Measurements from ENCODE around the gene PGBD2. TPM values are rescaled to one million over a fixed set of nuclear protein-coding genes. Genes with fewer than 3 reads are reported as not detected.

Gene PGBD2
- total and polyA plus RNA-seq, 2 of the 13 experiments (the other 11 are each of a cell fraction or from before 2014, with no cell fraction given), result 6.0 to 7.4 TPM

DNA sequence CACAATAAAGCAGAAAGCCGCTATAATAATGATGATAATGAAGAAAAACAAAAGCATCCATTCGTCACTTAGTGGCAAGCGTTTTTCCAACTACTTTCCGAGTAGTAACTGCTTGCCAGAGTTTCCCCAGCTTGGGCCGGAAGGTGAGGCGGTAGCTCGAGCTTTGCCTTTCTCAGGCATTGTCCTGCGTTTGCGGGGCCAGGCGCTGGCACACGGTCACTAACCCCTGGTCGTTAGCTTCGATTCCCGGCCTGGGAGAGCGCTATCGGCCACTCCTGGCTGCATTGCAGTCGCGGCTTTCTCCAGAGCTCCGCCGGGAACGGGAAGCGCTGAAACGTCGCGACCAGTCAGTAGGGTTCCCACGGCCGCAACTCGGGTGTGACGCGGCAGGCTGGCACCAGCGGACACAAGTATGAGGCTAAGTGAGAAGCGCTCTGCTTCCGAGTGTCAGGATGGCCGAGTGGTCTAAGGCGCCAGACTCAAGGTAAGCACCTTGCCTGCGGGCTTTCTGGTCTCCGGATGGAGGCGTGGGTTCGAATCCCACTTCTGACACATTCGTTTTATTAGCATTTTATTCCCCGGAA, 32.5 kb upstream of the PGBD2 start (continued):
- TF ChIP-seq, protein P1, sequence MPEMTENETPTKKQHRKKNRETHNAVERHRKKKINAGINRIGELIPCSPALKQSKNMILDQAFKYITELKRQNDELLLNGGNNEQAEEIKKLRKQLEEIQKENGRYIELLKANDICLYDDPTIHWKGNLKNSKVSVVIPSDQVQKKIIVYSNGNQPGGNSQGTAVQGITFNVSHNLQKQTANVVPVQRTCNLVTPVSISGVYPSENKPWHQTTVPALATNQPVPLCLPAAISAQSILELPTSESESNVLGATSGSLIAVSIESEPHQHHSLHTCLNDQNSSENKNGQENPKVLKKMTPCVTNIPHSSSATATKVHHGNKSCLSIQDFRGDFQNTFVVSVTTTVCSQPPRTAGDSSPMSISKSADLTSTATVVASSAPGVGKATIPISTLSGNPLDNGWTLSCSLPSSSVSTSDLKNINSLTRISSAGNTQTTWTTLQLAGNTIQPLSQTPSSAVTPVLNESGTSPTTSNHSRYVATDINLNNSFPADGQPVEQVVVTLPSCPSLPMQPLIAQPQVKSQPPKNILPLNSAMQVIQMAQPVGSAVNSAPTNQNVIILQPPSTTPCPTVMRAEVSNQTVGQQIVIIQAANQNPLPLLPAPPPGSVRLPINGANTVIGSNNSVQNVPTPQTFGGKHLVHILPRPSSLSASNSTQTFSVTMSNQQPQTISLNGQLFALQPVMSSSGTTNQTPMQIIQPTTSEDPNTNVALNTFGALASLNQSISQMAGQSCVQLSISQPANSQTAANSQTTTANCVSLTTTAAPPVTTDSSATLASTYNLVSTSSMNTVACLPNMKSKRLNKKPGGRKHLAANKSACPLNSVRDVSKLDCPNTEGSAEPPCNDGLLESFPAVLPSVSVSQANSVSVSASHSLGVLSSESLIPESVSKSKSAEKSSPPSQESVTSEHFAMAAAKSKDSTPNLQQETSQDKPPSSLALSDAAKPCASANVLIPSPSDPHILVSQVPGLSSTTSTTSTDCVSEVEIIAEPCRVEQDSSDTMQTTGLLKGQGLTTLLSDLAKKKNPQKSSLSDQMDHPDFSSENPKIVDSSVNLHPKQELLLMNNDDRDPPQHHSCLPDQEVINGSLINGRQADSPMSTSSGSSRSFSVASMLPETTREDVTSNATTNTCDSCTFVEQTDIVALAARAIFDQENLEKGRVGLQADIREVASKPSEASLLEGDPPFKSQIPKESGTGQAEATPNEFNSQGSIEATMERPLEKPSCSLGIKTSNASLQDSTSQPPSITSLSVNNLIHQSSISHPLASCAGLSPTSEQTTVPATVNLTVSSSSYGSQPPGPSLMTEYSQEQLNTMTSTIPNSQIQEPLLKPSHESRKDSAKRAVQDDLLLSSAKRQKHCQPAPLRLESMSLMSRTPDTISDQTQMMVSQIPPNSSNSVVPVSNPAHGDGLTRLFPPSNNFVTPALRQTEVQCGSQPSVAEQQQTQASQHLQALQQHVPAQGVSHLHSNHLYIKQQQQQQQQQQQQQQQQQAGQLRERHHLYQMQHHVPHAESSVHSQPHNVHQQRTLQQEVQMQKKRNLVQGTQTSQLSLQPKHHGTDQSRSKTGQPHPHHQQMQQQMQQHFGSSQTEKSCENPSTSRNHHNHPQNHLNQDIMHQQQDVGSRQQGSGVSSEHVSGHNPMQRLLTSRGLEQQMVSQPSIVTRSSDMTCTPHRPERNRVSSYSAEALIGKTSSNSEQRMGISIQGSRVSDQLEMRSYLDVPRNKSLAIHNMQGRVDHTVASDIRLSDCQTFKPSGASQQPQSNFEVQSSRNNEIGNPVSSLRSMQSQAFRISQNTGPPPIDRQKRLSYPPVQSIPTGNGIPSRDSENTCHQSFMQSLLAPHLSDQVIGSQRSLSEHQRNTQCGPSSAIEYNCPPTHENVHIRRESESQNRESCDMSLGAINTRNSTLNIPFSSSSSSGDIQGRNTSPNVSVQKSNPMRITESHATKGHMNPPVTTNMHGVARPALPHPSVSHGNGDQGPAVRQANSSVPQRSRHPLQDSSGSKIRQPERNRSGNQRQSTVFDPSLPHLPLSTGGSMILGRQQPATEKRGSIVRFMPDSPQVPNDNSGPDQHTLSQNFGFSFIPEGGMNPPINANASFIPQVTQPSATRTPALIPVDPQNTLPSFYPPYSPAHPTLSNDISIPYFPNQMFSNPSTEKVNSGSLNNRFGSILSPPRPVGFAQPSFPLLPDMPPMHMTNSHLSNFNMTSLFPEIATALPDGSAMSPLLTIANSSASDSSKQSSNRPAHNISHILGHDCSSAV (CRISPR knock-in tag; IDR thresholded peaks at IDR 0.05; ENCODE audit: borderline replicate concordance), result no peak
- TF ChIP-seq, protein P2, sequence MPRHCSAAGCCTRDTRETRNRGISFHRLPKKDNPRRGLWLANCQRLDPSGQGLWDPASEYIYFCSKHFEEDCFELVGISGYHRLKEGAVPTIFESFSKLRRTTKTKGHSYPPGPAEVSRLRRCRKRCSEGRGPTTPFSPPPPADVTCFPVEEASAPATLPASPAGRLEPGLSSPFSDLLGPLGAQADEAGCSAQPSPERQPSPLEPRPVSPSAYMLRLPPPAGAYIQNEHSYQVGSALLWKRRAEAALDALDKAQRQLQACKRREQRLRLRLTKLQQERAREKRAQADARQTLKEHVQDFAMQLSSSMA (CRISPR knock-in tag; IDR thresholded peaks at IDR 0.05), result 0 out of 2 replicates have a peak, but pooled peaks have one; percentile 50
- TF ChIP-seq THAP11 (CRISPR knock-in tag; IDR thresholded peaks at IDR 0.05) (peak; percentile 22; the same call in 1 of the 2 replicates), AGO1 (IDR thresholded peaks at IDR 0.05; ENCODE audit: low read depth, low read length, poor library complexity, severe bottlenecking) (peak; percentile 52), HIVEP1 (CRISPR knock-in tag; IDR thresholded peaks at IDR 0.05) (peak; percentile 82), ZNF431 (CRISPR knock-in tag; IDR thresholded peaks at IDR 0.05; ENCODE audit: borderline replicate concordance, low read depth) (peak; percentile 22; the same call in 1 of the 2 replicates), SRSF1 (optimal IDR thresholded peaks at IDR 0.05; ENCODE audit: low read depth, low read length) (peak; percentile 28), TEAD3 (CRISPR knock-in tag; optimal IDR thresholded peaks at IDR 0.05; ENCODE audit: borderline replicate concordance) (peak; percentile 60), SRY (CRISPR knock-in tag; IDR thresholded peaks at IDR 0.05) (peak; percentile 62; the same call in 1 of the 2 replicates), ZNF7 (CRISPR knock-in tag; IDR thresholded peaks at IDR 0.05) (peak; percentile 62; the same call in 1 of the 2 replicates), ZNF547 (CRISPR knock-in tag; IDR thresholded peaks at IDR 0.05) (peak; percentile 81; the same call in 1 of the 2 replicates), SYNCRIP (IDR thresholded peaks at IDR 0.05; ENCODE audit: insufficient read depth, low read depth, low read length) (no peak), SRSF4 (IDR thresholded peaks at IDR 0.05; ENCODE audit: low read depth, low read length, poor library complexity, severe bottlenecking) (no peak), ZNF766 (CRISPR knock-in tag; IDR thresholded peaks at IDR 0.05; ENCODE audit: borderline replicate concordance) (peak; percentile 42; the same call in 1 of the 2 replicates), KDM5A (IDR thresholded peaks at IDR 0.05; ENCODE audit: borderline replicate concordance, low read length) (peak; percentile 31; the same call in 1 of the 2 replicates), ZNF788 (CRISPR knock-in tag; IDR thresholded peaks at IDR 0.05; ENCODE audit: borderline replicate concordance) (peak; percentile 24; the same call in 1 of the 2 replicates), ZNF550 (CRISPR knock-in tag; IDR thresholded peaks at IDR 0.05; ENCODE audit: borderline replicate concordance) (no peak)
- TF ChIP-seq, protein P3, sequence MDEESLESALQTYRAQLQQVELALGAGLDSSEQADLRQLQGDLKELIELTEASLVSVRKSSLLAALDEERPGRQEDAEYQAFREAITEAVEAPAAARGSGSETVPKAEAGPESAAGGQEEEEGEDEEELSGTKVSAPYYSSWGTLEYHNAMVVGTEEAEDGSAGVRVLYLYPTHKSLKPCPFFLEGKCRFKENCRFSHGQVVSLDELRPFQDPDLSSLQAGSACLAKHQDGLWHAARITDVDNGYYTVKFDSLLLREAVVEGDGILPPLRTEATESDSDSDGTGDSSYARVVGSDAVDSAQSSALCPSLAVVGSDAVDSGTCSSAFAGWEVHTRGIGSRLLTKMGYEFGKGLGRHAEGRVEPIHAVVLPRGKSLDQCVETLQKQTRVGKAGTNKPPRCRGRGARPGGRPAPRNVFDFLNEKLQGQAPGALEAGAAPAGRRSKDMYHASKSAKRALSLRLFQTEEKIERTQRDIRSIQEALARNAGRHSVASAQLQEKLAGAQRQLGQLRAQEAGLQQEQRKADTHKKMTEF (CRISPR knock-in tag; IDR thresholded peaks at IDR 0.05), result peak; percentile 85

Measured in HepG2 (cell line).